B cell (primary cell): ENCODE measurements around the gene ZNF729. TPM values are rescaled to one million over a fixed set of nuclear protein-coding genes. Genes with fewer than 3 reads are reported as not detected.

Experiments
- ATAC-seq: fragments of 200-7000 bp; cut with Tn5 transposase; one replicate; pipeline ENCODE4 v1.10.0; 2021; ENCODE audit warnings: low read depth, mild to moderate bottlenecking, moderate number of reproducible peaks, moderate library complexity
- CTCF ChIA-PET: fragments of 350-600 bp; sonication (Branson Sonifier 250); formaldehyde crosslinking; loops from one replicate; lab custom pipeline; 2021; ENCODE audit warnings: antibody characterized with exemption, inconsistent platforms; lab: Charles Lee
- POLR2A ChIA-PET: fragments of 350-600 bp; sonication (Branson Sonifier 250); formaldehyde crosslinking; loops from one replicate; lab custom pipeline; 2021; ENCODE audit warnings: antibody characterized with exemption; lab: Charles Lee
- DNase-seq: peaks from one replicate; pipeline ENCODE4 v3.0.0; 2013
- H2AFZ ChIP-seq: 2 replicates; pipeline ENCODE4 v1.6.1; 2012; ENCODE audit warnings: mild to moderate bottlenecking, low read depth, low read length; ENCODE audit not compliant: insufficient read depth, poor library complexity, severe bottlenecking
- H3K27ac ChIP-seq, 2 donors: 1 replicate in 1 of 2; 2 replicates in 1 of 2; pipeline ENCODE4 v1.5.1; 2012 to 2013; ENCODE audit warnings: low read length in 2 of 2, mild to moderate bottlenecking in 2 of 2, moderate library complexity in 1 of 2
- H3K27me3 ChIP-seq, 4 experiments: fragments of 200-600 bp in 1 of 4; sonication (generic) in 1 of 4; replicated peaks in 1 of 4; 1 replicate in 2 of 4; 2 replicates in 2 of 4; pipeline versions ENCODE4 v1.6.1 to v1.7.0; 2013 to 2016; ENCODE audit warnings: low read length in 3 of 4, mild to moderate bottlenecking in 2 of 4, mixed read lengths in 1 of 4, moderate library complexity in 1 of 4; ENCODE audit not compliant: insufficient read depth in 4 of 4, control insufficient read depth in 3 of 4; ENCODE audit errors: control extremely low read depth in 1 of 4
- H3K36me3 ChIP-seq, 2 experiments: replicated peaks in 1 of 2; 1 replicate in 1 of 2; 2 replicates in 1 of 2; pipeline versions ENCODE4 v1.6.1 to v1.7.1; 2013; ENCODE audit warnings: low read length in 1 of 2; ENCODE audit not compliant: insufficient read depth in 2 of 2, control insufficient read depth in 1 of 2; ENCODE audit errors: control extremely low read depth in 1 of 2, extremely low read depth in 1 of 2
- H3K4me1 ChIP-seq, 2 donors: fragments of 200-600 bp in 1 of 2; sonication (generic) in 1 of 2; 1 replicate in 1 of 2; 2 replicates in 1 of 2; pipeline versions ENCODE4 v1.5.1 to v1.6.1; 2013 to 2017; ENCODE audit warnings: low read length in 2 of 2; ENCODE audit not compliant: control insufficient read depth in 2 of 2, insufficient read depth in 2 of 2
- H3K4me2 ChIP-seq: replicated peaks from 2 replicates; pipeline ENCODE3; 2012; ENCODE audit warnings: mild to moderate bottlenecking, low read depth, low read length; ENCODE audit not compliant: poor library complexity, severe bottlenecking
- H3K4me3 ChIP-seq, 5 experiments: fragments of 200-600 bp in 1 of 5; sonication (generic) in 1 of 5; 1 replicate in 3 of 5; 2 replicates in 2 of 5; pipeline versions ENCODE4 v1.5.1 to v1.7.0; 2011 to 2016; ENCODE audit warnings: low read length in 4 of 5, mild to moderate bottlenecking in 4 of 5, low read depth in 2 of 5, control low read depth in 1 of 5, moderate library complexity in 1 of 5; ENCODE audit not compliant: insufficient read depth in 1 of 5; ENCODE audit errors: control extremely low read depth in 1 of 5, extremely low read depth in 1 of 5
- H3K79me2 ChIP-seq: fragments of 200-600 bp; sonication (generic); one replicate; pipeline ENCODE4 v1.6.0; 2016; ENCODE audit warnings: low read length; ENCODE audit not compliant: control insufficient read depth, insufficient read depth
- H3K9ac ChIP-seq: fragments of 200-600 bp; sonication (generic); 2 replicates; pipeline ENCODE4 v1.6.1; 2017; ENCODE audit warnings: mild to moderate bottlenecking, low read length, moderate library complexity
- H3K9me3 ChIP-seq, 3 donors: one replicate each; pipeline versions ENCODE4 v1.6.1 to v1.7.1; 2013; ENCODE audit warnings: low read length in 2 of 3; ENCODE audit not compliant: control insufficient read depth in 2 of 3, insufficient read depth in 1 of 3; ENCODE audit errors: control extremely low read depth in 1 of 3
- H4K20me1 ChIP-seq: 2 replicates; pipeline ENCODE4 v1.6.0; 2012; ENCODE audit warnings: mild to moderate bottlenecking, low read length; ENCODE audit not compliant: insufficient read depth, control insufficient read depth, poor library complexity, severe bottlenecking
- H3K27ac Mint-ChIP-seq: one replicate; pipeline ENCODE4 v1.8.0; 2021; ENCODE audit warnings: mixed read lengths
- H3K27me3 Mint-ChIP-seq: one replicate; pipeline ENCODE4 v1.8.0; 2021; ENCODE audit warnings: mixed read lengths
- H3K4me1 Mint-ChIP-seq: one replicate; pipeline ENCODE4 v1.8.0; 2021; ENCODE audit warnings: mixed read lengths
- H3K4me3 Mint-ChIP-seq: one replicate; pipeline ENCODE4 v1.8.0; 2021; ENCODE audit warnings: mixed read lengths
- H3K9me3 Mint-ChIP-seq: one replicate; pipeline ENCODE4 v1.8.0; 2022; ENCODE audit warnings: mixed read lengths; ENCODE audit not compliant: insufficient read depth
- CTCF ChIP-seq: fragments of 200-600 bp; IDR thresholded peaks from one replicate; pipeline ENCODE4 v1.8.0; 2022; ENCODE audit warnings: antibody characterized with exemption, mild to moderate bottlenecking
- EZH2 ChIP-seq: IDR thresholded peaks from 2 replicates; pipeline ENCODE4 v1.6.1; 2012; ENCODE audit warnings: borderline replicate concordance, low read depth, mild to moderate bottlenecking, moderate library complexity, low read length; ENCODE audit not compliant: insufficient read depth, poor library complexity, severe bottlenecking
- WGBS: methylation state at CpG from one replicate; pipeline ENCODE4 v1.1.5; 2013; ENCODE audit warnings: missing lambda C conversion rate; ENCODE audit not compliant: insufficient coverage; 5-methylcytosine and 5-hydroxymethylcytosine counted together
- intact Hi-C: fragments of 100-400 bp; cut with micrococcal nuclease; formaldehyde crosslinking; loops from one replicate; pipeline ENCODE4 v1.10.0; 2022
- polyA plus RNA-seq: library from polyadenylated mRNA; depleted of rRNA; stranded (reverse); fragments of >200 nt; gene quantifications from 2 replicates; pipeline ENCODE4 v1.2.3, GENCODE V29; 2012
- total RNA-seq, 2 donors: library from RNA; stranded (reverse); fragments of 120-200 nt in 1 of 2; gene quantifications; 1 replicate in 1 of 2; 2 replicates in 1 of 2; pipeline versions ENCODE4 v1.2.3 to v1.2.4, GENCODE V29; 2013 to 2022

ZNF729 gene
- total and polyA plus RNA-seq, 2 donors (not counting 1 experiment from before 2014, with no cell fraction given) = not detected

GRCh38 chr19:22326219-22326618, 40.0 kb downstream of the ZNF729 start:
- no peak overlapping the region for H3K9ac ChIP-seq
- no peak overlapping the region for H3K27ac Mint-ChIP-seq
- H3K9me3 ChIP-seq = peaks cover 2 to 18% (median 10%) of the 10 kb centered on the region in 3 donors
- no peaks in the 10 kb centered on the region for H3K27me3 Mint-ChIP-seq
- POLR2A ChIA-PET = no interaction called here
- CTCF ChIA-PET = no interaction called here
- no peak overlapping the region for H3K27ac ChIP-seq
- peaks cover 30% of the 10 kb centered on the region for H3K9me3 Mint-ChIP-seq
- H3K4me1 ChIP-seq = no peaks in the 10 kb centered on the region
- no peaks in the 10 kb centered on the region for H4K20me1 ChIP-seq
- TF ChIP-seq EZH2 (no peak), CTCF (no peak)
- H3K27me3 ChIP-seq = no peaks in the 10 kb centered on the region
- H3K4me1 Mint-ChIP-seq = no peaks in the 10 kb centered on the region
- intact Hi-C loops = no loop called here
- H3K36me3 ChIP-seq = no peaks in the 10 kb centered on the region
- no peak overlapping the region for H3K4me3 ChIP-seq
- H2AFZ ChIP-seq = no peak overlapping the region
- H3K4me3 Mint-ChIP-seq = no peak overlapping the region
- ATAC-seq (no peak), DNase-seq (no peak)
- H3K79me2 ChIP-seq = no peaks in the 10 kb centered on the region
- no peak overlapping the region for H3K4me2 ChIP-seq
- 57% methylated on average over 1 of the region's 4 CpGs for whole genome bisulfite sequencing

- Histone ChIP-seq H3K9me3 (peaks cover 2 to 12% (median 8%) of the 10 kb centered on the region in 3 donors), H3K4me2 (no peak overlapping the region), H3K4me1 (no peaks in the 10 kb centered on the region), H2AFZ (no peak overlapping the region), H3K27ac (no peak overlapping the region), H3K36me3 (no peaks in the 10 kb centered on the region), H3K4me3 (no peak overlapping the region), H4K20me1 (no peaks in the 10 kb centered on the region), H3K27me3 (no peaks in the 10 kb centered on the region), H3K79me2 (no peaks in the 10 kb centered on the region), H3K9ac (no peak overlapping the region)
- ChIA-PET POLR2A (no interaction called here), CTCF (no interaction called here)
- WGBS = 85% methylated on average over 3 of the region's 3 CpGs
- intact Hi-C loops = no loop called here
- DNase-seq (no peak), ATAC-seq (no peak)
- H3K27me3 Mint-ChIP-seq = no peaks in the 10 kb centered on the region
- H3K4me1 Mint-ChIP-seq = no peaks in the 10 kb centered on the region
- H3K27ac Mint-ChIP-seq = no peak overlapping the region
- H3K4me3 Mint-ChIP-seq = no peak overlapping the region
- no peak for TF ChIP-seq CTCF
- no peak for TF ChIP-seq EZH2
- H3K9me3 Mint-ChIP-seq = peaks cover 30% of the 10 kb centered on the region
Observed at GRCh38 chr19:22327321-22327720, 41.1 kb downstream of the ZNF729 start.
